ENCODE measurements around the gene TMEM129.

The TMEM129 gene

DNA sequence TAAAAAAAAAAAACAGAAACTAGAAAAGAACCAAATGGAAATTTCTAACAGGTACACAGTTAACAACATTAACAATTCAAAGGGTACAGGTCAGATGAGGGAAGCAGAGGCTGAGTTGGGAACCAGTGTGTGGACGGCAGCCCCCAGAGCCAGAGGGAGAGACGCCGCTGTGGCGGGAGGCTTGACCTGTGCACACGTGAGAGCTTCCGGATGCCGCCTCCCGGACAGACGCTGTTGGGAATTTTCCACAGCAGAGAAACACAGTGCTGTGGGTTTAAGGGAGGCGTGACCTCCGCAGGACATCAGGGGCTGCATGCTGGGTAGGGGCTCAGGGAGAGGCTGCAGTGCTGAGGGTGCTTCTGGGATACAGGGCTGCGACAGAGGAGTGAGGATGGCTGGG is 22.4 kb upstream of the TMEM129 start:
- DNase-seq = no peak

DNA sequence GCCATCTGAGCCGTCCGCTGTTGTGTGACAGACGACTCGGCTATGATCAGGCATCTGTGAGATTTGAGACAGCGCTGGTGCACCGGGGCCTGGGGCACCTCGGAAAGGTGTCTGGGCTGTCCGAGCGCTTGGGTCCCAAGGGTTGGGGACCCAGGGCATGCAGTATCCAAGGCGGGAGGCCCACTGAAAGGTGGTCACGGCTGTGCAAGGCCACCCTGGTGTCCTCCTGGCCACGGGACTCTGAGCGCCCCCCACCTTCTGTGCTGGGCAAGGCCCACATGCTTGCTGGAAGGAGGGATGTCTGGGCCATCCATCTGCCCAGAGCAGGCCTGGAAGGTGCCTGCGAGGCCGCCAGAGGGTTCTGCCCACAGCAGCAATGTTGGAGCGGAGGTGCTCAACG is 20.1 kb upstream of the TMEM129 start:
- no peak for DNase-seq

DNA sequence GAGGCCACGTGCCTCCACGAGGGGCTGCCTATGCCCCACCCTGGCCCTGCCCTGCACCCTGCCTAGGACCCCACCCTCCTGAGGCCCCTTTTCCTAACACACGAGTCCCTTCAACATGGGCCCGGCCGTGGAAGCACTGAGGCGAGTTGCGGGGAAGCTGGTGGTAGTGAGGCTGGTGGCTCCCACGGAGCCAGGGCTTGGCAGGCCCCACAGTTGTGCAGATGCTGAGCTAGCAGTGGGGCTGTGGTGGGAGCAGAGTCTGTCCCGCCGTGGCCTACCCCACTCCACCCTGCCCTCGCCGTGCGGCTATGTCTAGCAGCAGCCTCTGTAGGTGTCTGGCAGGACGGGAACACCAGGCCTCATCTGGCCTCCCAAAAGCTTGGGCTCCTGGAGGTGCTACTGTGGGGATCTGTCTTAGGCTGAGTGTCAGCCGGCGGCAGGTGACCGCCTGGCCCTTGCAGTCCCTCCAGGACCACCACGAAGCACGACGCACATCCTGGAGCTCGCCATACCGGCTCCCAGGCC is 19.0 kb upstream of the TMEM129 start:
- no peak for DNase-seq

DNA sequence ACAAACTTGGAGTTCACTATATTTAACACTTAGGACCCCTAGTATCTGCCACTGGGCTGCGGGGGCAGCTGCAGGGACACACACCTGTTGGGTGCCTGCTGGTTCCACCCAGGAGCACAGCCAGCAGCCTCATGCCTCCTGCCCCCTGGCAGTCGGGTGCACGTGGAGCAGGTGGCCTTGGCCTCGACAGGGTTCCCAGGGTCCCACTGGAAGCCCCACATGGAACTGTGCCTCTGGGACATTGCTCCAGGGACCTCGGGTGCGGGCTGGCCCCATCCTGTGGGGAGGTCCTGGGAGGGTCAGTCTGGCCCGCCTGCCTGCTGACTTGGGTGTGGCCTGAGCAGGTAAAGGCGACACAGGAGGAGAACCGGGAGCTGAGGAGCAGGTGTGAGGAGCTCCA is 18.2 kb upstream of the TMEM129 start:
- DNase-seq = no peak

DNA sequence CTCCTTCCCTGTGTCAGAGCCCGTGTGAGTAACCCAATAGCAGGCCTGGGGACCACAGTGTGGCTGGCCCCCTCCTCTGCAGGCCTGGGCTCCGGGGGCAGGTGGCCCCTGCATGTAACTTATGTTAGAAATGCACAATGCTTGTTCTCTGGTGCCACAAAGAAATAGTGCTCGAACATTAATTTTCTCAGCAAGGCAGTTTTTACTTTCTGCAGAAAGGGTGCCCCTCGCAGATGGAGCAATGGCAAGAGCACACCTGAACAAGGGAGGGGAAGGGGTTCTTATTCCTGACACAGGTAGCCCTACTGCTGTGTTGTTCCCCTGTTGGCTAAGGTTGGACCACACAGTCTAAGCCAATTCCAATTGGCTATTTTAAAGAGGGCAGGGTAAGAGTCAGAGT is 17.3 kb upstream of the TMEM129 start:
- no peak for DNase-seq

DNA sequence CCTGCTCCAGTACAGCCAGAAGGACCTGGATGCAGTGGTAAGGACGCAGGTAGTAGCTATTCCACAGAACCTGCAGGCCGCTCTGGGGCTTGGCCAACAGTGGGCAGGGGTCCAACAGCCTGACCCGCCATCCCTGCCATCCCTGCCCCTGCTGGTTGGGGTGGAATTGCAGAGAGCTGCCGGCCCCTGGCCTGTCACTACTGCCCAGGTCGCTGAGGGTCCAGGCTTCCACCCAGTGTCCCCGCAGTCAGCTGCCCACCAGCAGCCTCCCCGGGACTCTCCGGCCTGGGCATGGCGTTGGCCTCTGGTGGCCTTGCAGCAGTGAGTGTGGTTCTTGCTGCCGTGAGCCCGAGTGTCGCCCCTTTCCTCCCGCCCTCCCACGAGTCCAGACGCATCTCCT is 16.5 kb upstream of the TMEM129 start:
- no peak for DNase-seq

DNA sequence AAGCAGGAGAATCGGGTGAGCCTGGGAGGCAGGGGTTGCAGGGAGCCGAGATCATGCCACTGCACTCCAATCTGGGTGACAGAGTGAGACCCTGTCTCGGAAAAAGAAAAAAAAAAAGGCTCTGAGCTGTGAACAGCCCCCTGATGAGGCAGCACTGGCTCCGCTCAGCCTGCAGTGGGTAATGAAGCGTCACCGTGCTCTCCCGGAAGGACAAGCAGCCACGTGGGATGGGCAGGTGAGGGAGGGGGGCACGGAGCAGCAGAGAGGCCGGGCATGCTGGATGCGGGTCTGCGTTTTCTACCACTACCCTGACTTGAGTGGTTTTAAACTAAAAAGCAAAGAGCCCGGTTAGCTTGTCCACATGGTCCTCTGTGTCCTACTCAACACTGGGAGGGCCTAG is 15.7 kb upstream of the TMEM129 start:
- no peak for DNase-seq

DNA sequence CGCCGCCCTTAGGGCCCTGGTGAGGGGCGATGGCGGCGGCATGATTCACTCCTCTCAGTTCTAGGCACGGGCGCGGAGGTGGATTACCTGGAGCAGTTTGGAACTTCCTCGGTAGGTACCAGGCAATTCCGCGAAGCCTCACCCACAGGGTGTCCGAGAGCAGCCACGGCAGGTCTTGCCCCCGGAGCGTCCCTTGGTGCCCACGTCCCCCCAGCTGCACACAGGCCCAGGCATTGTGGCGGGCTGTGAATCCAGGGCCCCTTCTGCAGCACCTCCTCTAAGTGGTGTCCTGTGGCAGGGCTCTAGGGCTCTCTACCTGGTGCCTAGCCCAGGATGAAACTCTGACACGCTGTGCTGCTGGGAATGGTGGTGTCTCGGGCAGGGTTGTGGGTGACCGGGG is 14.1 kb upstream of the TMEM129 start:
- DNase-seq = no peak

DNA sequence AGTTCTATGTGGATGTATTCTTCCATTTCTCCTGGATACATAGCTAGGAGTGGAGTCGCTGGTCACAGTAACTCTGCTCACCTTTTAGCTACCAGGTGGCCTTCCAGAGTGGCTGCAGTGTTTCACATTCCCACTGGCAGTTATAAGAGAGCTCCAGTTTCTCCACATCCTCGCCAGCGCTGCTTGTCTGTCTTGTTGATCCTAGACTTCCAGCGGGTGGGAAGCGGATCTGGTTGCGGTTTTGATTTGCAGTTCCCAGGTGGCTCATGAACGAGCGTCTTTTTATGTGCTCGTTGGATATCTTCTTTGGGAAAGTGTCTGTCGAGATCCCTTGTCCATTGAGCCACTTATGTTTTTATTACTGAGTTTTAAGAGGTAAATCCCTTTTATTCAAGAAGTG is 11.8 kb upstream of the TMEM129 start:
- DNase-seq = no peak

DNA sequence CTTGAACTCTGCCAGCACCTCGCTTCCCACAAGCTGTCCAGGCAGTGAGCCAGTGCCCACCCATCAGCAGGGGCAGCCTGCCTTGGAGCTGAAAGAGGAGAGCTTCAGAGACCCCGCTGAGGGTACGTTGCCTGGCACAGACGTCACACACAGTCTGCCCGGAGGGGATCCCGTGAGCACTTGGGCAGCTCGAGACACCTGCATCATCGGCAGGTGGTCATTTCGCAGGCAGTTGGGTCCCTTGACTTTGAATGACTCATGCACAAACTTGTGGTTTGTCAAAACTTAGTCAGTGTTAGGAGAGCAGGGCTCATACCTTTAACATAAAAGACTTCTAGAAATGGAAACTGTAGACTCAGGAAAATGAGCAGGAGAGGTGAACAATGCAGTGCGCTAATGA is 10.1 kb upstream of the TMEM129 start:
- no peak for DNase-seq

DNA sequence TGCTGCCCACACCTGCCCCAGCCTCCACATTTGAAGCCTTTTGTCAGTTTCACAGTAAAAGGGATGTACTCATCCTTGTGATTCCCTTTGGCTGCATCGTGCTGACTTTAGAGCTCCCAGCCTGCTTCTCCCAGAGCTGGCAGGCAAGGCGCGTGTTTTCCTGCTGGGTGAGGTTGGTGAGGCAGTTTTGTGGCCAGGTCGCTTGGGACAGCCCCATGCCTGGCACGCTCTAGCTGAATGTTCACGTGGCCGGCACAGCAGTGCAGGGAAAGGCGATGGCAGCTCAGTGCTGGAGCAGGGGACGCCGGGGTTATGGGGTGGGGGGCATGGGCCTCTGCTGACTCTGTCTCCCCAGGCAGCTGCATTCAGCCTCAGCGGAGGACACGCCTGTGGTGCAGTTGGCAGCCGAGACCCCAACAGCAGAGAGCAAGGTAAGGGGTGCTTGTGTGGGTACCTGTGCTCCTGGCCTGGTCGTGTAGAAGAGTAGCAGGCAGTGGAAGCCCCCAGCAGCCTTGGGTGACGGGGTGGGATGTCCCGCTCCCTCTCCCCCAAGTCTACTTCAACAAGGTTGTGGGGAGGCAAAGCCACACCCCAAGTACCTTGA is 9.5 kb upstream of the TMEM129 start:
- DNase-seq = no peak

DNA sequence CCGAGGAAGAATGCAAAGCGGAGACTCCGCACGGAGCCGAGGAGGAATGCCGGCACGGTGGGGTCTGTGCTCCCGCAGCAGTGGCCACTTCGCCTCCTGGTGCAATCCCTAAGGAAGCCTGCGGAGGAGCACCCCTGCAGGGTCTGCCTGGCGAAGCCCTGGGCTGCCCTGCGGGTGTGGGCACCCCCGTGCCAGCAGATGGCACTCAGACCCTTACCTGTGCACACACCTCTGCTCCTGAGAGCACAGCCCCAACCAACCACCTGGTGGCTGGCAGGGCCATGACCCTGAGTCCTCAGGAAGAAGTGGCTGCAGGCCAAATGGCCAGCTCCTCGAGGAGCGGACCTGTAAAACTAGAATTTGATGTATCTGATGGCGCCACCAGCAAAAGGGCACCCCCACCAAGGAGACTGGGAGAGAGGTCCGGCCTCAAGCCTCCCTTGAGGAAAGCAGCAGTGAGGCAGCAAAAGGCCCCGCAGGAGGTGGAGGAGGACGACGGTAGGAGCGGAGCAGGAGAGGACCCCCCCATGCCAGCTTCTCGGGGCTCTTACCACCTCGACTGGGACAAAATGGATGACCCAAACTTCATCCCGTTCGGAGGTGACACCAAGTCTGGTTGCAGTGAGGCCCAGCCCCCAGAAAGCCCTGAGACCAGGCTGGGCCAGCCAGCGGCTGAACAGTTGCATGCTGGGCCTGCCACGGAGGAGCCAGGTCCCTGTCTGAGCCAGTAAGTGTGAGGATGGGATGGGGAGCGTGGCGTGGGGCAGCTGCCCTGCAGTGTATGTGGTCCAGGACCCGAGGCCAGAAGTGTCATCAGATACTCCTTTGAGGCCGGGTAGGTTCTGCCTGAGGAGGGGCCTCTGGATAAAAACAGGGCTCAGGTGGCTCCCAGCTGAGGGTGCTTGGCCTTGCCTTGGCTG is 7.2 kb upstream of the TMEM129 start:
- DNase-seq = no peak

DNA sequence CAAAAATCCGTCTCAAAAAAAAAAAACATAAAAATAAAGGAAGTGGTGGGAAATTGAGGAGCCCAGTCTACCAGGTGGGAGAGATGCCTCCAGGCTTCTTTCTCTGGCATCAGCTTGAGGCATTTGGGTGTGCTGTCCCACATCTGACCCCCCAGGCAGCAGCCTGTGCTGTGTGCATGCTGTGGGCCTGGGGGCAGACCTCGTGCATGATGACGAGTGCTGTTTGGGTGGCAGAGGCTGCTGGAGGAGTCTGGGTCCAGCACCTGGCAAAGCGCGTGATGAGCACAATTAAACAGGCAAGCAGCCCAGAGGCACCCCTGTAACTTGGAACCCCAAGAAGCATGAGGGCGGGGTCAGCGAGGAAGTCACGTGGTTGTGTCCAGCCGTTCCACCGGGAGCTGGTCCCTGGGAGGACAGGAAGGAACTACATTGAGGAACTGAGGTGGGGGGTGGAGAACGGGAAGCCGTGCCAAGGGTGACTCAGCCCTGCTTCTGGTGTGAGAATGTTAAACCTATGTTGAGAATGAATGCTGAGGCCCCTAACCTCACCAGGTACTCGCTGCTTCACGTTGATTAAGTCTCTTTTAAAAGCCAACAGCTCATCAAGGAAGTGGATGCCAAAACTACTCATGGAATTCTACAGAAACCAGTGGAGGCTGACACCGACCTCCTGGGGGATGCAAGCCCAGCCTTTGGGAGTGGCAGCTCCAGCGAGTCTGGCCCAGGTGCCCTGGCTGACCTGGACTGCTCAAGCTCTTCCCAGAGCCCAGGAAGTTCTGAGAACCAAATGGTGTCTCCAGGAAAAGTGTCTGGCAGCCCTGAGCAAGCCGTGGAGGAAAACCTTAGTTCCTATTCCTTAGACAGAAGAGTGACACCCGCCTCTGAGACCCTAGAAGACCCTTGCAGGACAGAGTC is 6.3 kb upstream of the TMEM129 start:
- DNase-seq = no peak

DNA sequence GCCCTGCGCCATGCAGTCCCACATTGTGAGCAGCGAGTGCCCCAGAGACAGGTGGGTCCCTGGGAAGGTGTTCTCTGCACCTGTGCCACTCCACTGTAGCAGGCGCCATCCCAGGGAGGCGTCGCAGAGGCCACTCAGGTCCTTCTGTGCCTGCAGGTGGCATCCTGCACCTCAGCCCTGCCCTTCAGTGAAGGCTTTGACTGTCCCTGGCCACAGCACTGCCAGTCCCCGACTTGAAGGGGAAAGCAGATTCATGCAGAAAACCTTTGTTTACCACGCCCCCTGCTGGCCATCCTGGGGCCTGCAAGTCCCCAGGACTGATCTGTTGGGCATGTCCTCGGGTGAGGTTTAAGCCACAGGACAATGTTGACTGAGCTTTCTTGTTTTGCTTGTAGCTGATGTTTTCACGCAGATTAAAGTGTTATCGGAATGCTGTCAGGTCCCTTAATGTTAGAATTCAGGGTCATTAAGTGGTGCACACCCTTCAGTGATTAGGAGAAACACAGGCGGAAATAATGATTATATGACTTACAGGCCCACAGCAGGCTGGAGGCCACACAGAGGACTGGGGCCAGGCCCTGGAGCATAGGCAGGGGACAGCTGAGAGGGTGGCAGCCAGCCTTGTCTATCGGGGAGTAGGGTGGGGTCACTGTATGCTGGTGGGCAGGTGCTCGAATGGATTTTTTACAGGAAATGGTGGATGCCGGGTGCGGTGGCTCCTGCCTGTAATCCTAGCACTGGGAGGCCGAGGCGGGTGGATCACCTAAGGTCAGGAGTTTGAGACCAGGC is 5.2 kb upstream of the TMEM129 start:
- DNase-seq = peak; percentile 97

DNA sequence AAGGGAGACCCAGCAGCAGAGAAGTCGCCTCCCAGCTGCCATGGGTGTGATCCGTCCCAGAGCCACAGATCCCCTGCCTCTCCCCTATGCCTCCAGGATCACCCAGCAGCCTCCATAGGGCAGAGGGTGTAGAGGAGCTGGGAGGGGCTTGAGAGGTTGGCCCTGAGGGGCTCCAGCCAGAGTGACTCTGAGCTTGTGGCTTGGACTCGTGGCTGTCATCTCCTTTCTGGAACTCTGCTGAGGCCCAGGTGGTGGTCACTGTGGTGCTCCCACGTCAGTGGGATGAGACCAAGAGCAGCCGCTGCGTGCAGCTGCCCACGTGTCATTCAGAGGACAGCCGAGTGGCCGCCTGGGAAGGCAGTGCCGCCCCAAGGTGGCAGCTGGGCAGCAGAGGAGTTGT is 4.4 kb upstream of the TMEM129 start:
- no peak for DNase-seq

DNA sequence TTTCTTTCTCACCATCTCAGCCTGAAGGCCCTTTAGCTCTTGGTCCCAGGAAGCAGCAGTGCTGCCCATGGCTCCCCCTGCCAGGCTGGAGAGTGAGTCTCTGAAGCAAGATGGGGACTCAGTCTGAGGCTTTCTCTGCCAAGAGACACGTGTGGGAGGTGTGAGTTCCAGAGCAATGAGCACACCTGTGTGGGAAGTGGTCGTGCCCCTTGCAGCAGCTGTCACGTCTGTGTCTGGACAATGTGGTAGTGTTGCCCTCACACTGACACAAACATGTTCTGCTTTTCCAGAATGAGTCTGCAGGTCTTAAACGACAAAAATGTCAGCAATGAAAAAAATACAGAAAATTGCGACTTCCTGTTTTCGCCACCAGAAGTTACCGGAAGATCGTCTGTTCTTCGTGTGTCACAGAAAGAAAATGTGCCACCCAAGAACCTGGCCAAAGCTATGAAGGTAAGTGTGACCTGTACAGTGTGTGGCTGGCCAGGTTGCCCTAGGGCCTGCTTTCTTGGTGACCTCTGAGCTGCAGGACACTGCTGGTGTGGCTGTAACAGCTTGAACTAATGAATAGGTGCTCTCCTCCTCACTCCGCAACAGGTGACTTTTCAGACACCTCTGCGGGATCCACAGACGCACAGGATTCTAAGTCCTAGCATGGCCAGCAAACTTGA is 2.1 kb upstream of the TMEM129 start:
- peak; percentile 85 for DNase-seq

DNA sequence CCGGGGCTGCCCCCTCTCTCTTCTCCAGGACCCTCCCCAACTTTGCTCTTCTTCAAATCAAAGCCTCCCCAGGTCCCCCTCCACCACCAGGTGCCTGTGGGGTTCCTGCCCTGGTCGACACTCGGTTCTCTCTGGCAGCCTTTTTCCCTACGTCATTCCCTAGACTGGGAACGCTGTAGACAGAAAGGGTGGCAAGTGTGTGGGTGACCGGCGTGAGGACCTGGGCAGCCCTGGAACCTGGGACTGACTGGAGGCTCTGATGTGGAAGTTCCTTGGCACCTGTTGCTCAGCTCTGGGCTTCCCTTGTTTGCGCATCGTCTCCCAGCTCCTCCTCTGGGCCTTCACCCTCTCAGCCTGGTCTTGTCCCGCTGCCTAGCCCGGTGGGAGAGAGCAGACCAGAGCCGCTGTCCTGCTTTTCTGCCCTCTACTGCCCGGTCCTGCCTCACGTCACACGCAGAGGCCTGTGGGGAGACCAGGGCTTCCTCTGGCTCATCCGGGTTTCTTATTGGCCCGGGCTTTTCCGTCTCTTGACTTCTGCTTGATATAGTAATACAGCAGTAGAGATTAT is 1.5 kb upstream of the TMEM129 start:
- DNase-seq = peak; percentile 72

DNA sequence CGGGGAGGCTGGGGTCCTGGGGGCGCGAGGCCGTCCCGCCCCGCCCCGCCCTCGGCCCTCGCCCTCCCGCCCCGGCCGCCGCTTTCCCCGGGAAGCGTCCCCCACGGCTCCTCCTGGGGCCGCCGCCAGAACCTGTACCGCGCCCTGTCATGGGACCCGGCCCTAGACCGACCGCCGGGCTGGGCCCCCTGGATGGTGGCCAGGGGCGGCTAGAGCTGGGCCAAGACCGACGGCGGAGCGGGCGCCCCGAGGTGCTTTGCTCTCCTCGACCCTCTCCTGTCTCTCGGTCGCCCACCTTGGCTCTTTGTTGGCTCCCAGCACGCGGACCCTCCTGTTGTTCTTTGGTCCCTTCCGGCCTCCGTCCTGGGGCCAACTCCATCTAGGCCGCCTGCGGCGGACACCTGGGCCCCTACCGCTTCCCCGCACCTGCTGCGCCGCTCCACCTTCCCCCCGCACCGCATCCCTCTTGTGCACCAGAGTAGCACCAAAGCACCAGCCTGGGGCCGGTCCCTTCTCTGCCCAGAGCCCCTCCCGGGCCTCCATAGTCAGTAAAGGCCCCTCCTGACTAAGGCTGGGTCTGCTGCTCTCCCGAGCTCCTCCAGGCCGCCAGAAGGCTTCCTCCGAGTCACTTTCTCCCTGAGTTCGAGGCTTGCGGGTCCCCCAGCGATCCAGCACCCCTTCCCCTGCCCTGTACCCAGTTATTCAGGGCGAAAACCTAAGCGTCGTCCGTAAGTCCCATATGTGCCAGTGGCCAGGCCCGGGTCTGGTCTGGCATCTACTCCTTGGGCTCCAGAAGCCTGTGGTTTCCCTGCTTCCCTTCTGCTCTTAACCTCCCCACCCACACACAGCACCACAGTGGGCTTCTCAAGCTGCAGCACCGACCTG is 785 bp upstream of the TMEM129 start:
- DNase-seq = no peak

DNA sequence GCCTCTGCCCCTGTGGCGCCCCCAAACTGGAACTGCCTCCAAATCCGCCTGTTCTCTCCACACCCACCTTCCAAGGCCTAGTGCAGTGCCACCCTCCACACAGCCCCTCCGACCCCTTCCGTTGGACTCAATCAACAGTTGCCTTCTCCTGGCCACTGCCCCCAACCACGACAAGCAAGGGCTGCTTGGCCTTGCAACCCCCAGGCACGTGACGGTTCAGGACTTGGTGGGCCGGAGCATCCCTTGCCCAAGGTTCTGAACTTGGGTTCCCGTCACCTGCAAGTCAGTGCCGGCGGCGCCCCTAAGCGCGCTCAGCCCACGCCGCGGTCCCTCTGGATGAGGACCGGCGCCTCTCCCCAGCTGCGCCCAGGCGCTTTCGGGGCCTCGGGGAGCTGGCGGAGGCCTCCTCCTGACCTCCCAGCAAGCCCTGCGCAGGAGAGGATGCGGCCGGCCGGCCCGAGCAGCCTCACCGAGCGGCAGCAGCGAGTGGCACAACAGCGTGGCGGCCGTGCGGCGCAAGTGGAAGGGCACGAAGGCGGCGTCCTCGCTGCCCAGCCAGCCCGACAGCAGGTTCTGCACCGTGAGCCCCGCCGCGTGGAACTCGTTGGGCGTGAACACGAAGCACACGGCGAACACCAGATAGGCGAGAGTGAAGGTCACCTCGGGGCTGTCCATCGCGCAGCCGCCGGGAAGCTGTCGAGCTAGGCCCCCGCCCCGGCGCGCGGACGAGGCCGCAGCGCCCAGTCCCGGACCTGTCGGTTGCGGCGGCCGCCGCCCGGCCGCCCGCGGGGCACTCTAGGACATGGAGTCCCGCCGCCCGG is 750 bp downstream of the TMEM129 start:
- peak; percentile 82 for DNase-seq
